Stimulated activated CD4-positive, alpha-beta T cell treated with anti-CD3 and anti-CD28 coated beads, Interleukin-2, amount 100 ng/mL, for 24 hours (primary cell): ENCODE results near the gene ASXL2.
"Not testable (repeated sequence)": the region's sequence is repeated elsewhere in the genome, so short reads cannot be mapped to it uniquely, and the experiment has no call there.

ENCODE experiments used
- DNase-seq, 2 donors: peaks; one replicate each; pipeline ENCODE4 v3.0.0-alpha.2; 2020

The ASXL2 gene

GRCh38 chr2:25887624-25888242 lies 9.4 kb upstream of the ASXL2 start:
- DNase-seq = no peak

GRCh38 chr2:25885933-25886332 lies 7.6 kb upstream of the ASXL2 start:
- DNase-seq = no peak

- no peak for DNase-seq
Observed at GRCh38 chr2:25881764-25882163, 3.5 kb upstream of the ASXL2 start.

GRCh38 chr2:25879133-25879730 lies 945 bp upstream of the ASXL2 start:
- DNase-seq = no peak

GRCh38 chr2:25877431-25878360 lies 591 bp downstream of the ASXL2 start:
- DNase-seq = peak; percentile 46 to 55

- no peak for DNase-seq
Observed at GRCh38 chr2:25872134-25872533, 6.2 kb downstream of the ASXL2 start.

- DNase-seq = no peak
Observed at GRCh38 chr2:25867396-25868003, 10.8 kb downstream of the ASXL2 start.

- no peak for DNase-seq
Observed at GRCh38 chr2:25856377-25856776, 21.9 kb downstream of the ASXL2 start.

GRCh38 chr2:25855065-25855464 lies 23.2 kb downstream of the ASXL2 start:
- DNase-seq = no peak

GRCh38 chr2:25854613-25855012 lies 23.7 kb downstream of the ASXL2 start:
- DNase-seq = no peak

- DNase-seq = no peak
Observed at GRCh38 chr2:25853038-25853638, 25.1 kb downstream of the ASXL2 start.

- peak; percentile 21 to 22 for DNase-seq
Observed at GRCh38 chr2:25851740-25852503, 26.4 kb downstream of the ASXL2 start.

- not testable (repeated sequence) for DNase-seq
Observed at GRCh38 chr2:25850400-25850799, 27.9 kb downstream of the ASXL2 start.

- DNase-seq = not testable (repeated sequence)
Observed at GRCh38 chr2:25849350-25849749, 28.9 kb downstream of the ASXL2 start.

- no peak for DNase-seq
Observed at GRCh38 chr2:25845843-25846505, 32.3 kb downstream of the ASXL2 start.

GRCh38 chr2:25844089-25844488 lies 34.2 kb downstream of the ASXL2 start:
- DNase-seq = no peak

GRCh38 chr2:25842155-25842554 lies 36.1 kb downstream of the ASXL2 start:
- DNase-seq = no peak

- DNase-seq = no peak
Observed at GRCh38 chr2:25838152-25838756, 40.0 kb downstream of the ASXL2 start.

- no peak for DNase-seq
Observed at GRCh38 chr2:25835906-25836305, 42.4 kb downstream of the ASXL2 start.

GRCh38 chr2:25833566-25833965 lies 44.7 kb downstream of the ASXL2 start:
- peak in 1 of 2 donors; percentile 27 for DNase-seq

- no peak for DNase-seq
Observed at GRCh38 chr2:25832897-25833296, 45.4 kb downstream of the ASXL2 start.
